SK-N-SH (cell line): ENCODE measurements around the gene LAX1.

Experiments
- CHD2 ChIP-seq: fragments of 150-350 bp; IDR thresholded peaks from 2 replicates; pipeline ENCODE4 v1.6.1; 2018; ENCODE audit warnings: low read length; ENCODE audit not compliant: partially characterized antibody
- ZBTB33 ChIP-seq: IDR thresholded peaks from 2 replicates; pipeline ENCODE4 v1.4.0; 2012; ENCODE audit warnings: low read depth, borderline replicate concordance

DNA sequence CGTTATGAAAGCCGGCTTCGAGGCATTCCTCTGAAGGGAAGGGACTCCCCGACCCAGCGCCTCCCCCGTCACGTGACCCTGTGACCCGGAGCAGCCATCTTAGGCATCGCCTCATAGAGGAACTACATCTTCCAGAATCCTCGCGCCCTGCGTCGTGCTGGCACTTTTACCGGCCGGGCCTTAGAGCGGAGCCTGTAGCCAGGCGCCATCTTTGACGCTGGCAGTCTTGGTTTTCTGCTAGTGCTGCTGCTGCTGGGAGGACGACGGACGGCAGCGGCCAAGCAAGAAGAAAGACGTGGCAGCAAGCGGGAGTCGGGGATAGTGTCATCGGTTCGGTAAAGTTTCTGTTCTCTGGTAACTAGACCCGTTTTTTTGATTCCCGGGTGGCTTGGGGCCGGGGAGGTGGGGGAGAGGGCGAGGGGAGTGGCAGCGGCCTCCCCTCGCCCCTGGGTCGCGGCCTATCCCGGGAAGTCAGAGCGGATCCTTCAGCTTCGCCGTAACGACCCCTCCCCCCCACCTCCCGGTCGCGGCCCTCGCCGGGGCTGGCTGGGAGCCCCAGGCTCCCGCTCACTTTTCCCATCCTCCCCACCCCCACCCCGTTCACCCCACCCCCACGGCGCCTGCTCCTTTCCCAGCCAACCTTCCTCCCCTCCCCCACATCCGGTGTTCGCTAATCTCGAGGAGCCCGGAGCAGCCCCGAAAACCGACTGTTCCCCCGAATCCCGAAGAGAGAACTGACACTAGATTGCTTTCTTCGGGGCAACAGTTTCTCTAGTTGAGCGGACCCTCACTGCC is 30.7 kb downstream of the LAX1 start, which contains the start of the genes ZBED6 and ZC3H11A:
- TF ChIP-seq ZBTB33 (no peak), CHD2 (peak; percentile 84)
